ENCODE results near the gene ANXA6. TPM values are rescaled to one million over a fixed set of nuclear protein-coding genes. Genes with fewer than 3 reads are reported as not detected.

The ANXA6 gene
- total RNA-seq, 3 donors from 2014 or later (not counting 1 experiment from before 2014, with no cell fraction given): 504 to 629 (median 535) TPM

GRCh38 chr5:151067632-151068432, 89.7 kb downstream of the ANXA6 start:
- H3K4me1 Mint-ChIP-seq: peaks cover 61 to 81% of the 10 kb centered on the region in 2 donors
- Histone ChIP-seq H3K4me3 (ENCODE audit: low read length) (no peak overlapping the region), H3K4me1 (ENCODE audit: control insufficient read depth, insufficient read depth, low read length) (peaks cover 49% of the 10 kb centered on the region), H3K27me3 (ENCODE audit: control insufficient read depth, insufficient read depth, low read length) (no peaks in the 10 kb centered on the region), H3K36me3 (ENCODE audit: control insufficient read depth, insufficient read depth, low read length) (peaks cover 26% of the 10 kb centered on the region), H3K27ac (ENCODE audit: low read length) (no peak overlapping the region), H3K9me3 (ENCODE audit: control insufficient read depth, insufficient read depth, low read length) (no peaks in the 10 kb centered on the region)
- no peaks in the 10 kb centered on the region for H3K27me3 Mint-ChIP-seq (ENCODE audit: low read depth in 2 of 2)
- no peak for ATAC-seq
- 84% methylated on average over 14 of the region's 14 CpGs for WGBS (ENCODE audit: insufficient coverage)
- intact Hi-C loops (cut with micrococcal nuclease): no loop called here
- peak overlapping the region; percentile 31 to 83 for H3K27ac Mint-ChIP-seq
- no peaks in the 10 kb centered on the region for H3K9me3 Mint-ChIP-seq
- H3K4me3 Mint-ChIP-seq: peak overlapping the region; percentile 21
- TF ChIP-seq CTCF (IDR thresholded peaks at IDR 0.05): no peak
- no peak for DNase-seq
- no peaks in the 10 kb centered on the region for H3K36me3 Mint-ChIP-seq

- no peaks in the 10 kb centered on the region for H3K9me3 ChIP-seq (ENCODE audit: control insufficient read depth, insufficient read depth, low read length)
- H3K27me3 ChIP-seq (ENCODE audit: control insufficient read depth, insufficient read depth, low read length): no peaks in the 10 kb centered on the region
- peaks cover 46% of the 10 kb centered on the region for H3K4me1 ChIP-seq (ENCODE audit: control insufficient read depth, insufficient read depth, low read length)
- ATAC-seq (no peak), DNase-seq (no peak)
- peak overlapping the region; percentile 24 to 31 for H3K27ac Mint-ChIP-seq
- intact Hi-C loops (cut with micrococcal nuclease): no loop called here
- no peaks in the 10 kb centered on the region for H3K27me3 Mint-ChIP-seq (ENCODE audit: low read depth in 2 of 2)
- H3K4me1 Mint-ChIP-seq: peaks cover 55 to 73% of the 10 kb centered on the region in 2 donors
- no peak for TF ChIP-seq CTCF (IDR thresholded peaks at IDR 0.05)
- 54% methylated on average over 6 of the region's 6 CpGs for WGBS (ENCODE audit: insufficient coverage)
- no peak overlapping the region for H3K27ac ChIP-seq (ENCODE audit: low read length)
- no peak overlapping the region for H3K4me3 ChIP-seq (ENCODE audit: low read length)
- peaks cover 35% of the 10 kb centered on the region for H3K36me3 ChIP-seq (ENCODE audit: control insufficient read depth, insufficient read depth, low read length)
- H3K9me3 Mint-ChIP-seq: no peaks in the 10 kb centered on the region
- no peaks in the 10 kb centered on the region for H3K36me3 Mint-ChIP-seq
- H3K4me3 Mint-ChIP-seq: no peak overlapping the region
Observed at GRCh38 chr5:151066920-151067319, 90.7 kb downstream of the ANXA6 start.

- H3K36me3 Mint-ChIP-seq: no peaks in the 10 kb centered on the region
- no CpG with 5 or more reads among the region's 1 CpG for WGBS (ENCODE audit: insufficient coverage)
- peaks cover 47 to 65% of the 10 kb centered on the region in 2 donors for H3K4me1 Mint-ChIP-seq
- Histone ChIP-seq H3K36me3 (ENCODE audit: control insufficient read depth, insufficient read depth, low read length) (peaks cover 44% of the 10 kb centered on the region), H3K9me3 (ENCODE audit: control insufficient read depth, insufficient read depth, low read length) (no peaks in the 10 kb centered on the region), H3K27me3 (ENCODE audit: control insufficient read depth, insufficient read depth, low read length) (no peaks in the 10 kb centered on the region), H3K4me1 (ENCODE audit: control insufficient read depth, insufficient read depth, low read length) (peaks cover 42% of the 10 kb centered on the region), H3K4me3 (ENCODE audit: low read length) (no peak overlapping the region), H3K27ac (ENCODE audit: low read length) (no peak overlapping the region)
- H3K27ac Mint-ChIP-seq: peak overlapping the region in 1 of 2 donors; percentile 24
- intact Hi-C loops (cut with micrococcal nuclease): no loop called here
- no peak for TF ChIP-seq CTCF (IDR thresholded peaks at IDR 0.05)
- no peak for DNase-seq
- H3K4me3 Mint-ChIP-seq: no peak overlapping the region
- H3K9me3 Mint-ChIP-seq: no peaks in the 10 kb centered on the region
- H3K27me3 Mint-ChIP-seq (ENCODE audit: low read depth in 2 of 2): no peaks in the 10 kb centered on the region
- no peak for ATAC-seq
Observed at GRCh38 chr5:151065609-151066008, 92.0 kb downstream of the ANXA6 start.

Data from natural killer cell (primary cell).